Stimulated activated CD4-positive, alpha-beta T cell treated with anti-CD3 and anti-CD28 coated beads, Interleukin-15, amount 100 ng/mL, for 1 hour (primary cell): ENCODE data around the gene CADM2.
"Not testable (repeated sequence)": the region's sequence is repeated elsewhere in the genome, so short reads cannot be mapped to it uniquely, and the experiment has no call there.

Source experiments
- DNase-seq, 2 donors: peaks; one replicate each; pipeline ENCODE4 v3.0.0-alpha.2; 2020; ENCODE audit warnings: low read depth in 1 of 2, low spot score in 1 of 2

Gene CADM2

DNA sequence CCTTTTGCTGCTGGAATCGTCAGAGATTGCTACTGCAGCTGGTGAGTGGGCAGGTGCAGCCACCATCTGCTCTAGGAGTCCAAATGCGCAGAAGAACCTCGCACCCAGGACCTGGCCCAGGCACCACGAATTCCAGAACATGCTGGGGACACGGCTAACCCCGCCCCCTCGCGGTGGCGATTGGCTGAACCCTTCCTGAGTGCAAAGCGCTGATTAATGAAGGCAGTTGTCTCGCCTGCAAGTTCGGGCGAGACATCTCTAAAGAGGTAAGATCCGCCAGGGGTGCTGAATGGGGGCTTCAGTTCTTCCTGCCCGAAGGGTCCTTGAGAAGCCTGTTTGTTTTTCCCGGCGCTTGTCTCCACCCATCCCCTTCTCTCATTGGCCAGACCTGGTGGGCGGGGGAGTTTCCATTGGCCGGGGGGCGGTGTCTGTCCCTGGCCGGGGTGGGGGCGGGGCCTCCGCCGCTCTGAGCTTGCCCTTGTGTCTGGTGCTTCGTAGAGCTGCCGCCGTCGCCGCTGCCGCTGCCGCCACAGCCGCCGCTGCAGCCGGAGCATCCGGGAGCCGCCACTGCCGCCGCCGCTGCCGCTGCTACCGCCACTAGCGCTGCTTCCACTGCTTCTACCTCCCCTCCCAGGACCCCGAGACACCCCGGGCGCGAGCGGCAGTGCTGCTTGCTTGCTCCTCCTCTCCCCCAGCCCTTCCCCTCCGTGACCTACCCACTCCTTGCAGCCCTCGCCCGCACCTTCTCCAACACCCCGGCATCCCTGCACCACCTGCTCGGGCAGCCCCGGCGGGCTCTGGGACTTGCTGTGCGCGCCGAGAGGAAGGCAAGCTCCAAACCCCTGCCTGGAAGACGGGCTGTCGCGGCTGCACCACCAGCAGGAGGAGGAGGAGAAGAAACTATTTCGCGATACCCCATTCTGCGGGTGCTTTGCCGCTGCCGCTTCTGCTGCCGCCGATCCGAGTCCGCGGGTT lies at the start of gene CADM2:
Gene CADM2 (plus strand): TSS at position 495 of the 975 bp plus-strand sequence.
- peak; percentile 15 to 55 for DNase-seq

DNA sequence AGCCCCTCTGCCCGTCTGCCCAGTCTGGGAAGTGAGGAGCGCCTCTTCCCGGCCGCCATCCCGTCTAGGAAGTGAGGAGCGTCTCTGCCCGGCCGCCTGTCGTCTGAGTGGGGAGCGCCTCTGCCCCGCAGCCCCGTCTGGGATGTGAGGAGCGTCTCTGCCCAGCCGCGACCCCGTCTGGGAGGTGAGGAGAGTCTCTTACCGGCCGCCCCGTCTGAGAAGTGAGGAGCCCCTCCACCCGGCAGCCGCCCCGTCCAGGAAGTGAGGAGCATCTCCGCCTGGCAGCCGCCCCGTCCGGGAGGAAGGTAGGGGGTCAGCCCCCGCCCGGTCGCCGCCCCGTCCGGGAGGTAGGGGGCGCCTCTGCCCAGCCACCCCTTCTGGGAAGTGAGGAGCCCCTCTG lies 40.2 kb upstream of the CADM2 start:
- DNase-seq, result not testable (repeated sequence)

DNA sequence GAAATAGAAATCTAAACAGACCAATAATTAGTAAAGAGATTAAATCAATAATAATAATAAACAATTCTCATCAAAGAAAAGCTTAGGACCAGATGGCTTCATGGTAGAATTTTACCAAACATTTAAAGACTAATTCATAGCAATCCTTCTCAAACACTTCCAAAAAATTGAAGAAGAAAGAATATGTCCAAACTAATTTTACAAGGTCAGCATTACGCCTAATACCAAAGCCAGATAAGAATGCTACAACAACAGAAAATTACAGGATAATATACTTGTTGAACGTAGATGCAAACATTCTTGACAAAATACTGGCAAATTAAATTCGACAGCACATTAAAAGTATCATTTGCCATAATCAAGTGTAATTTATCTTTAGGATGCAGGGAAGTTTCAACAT lies 36.1 kb upstream of the CADM2 start:
- no peak for DNase-seq

DNA sequence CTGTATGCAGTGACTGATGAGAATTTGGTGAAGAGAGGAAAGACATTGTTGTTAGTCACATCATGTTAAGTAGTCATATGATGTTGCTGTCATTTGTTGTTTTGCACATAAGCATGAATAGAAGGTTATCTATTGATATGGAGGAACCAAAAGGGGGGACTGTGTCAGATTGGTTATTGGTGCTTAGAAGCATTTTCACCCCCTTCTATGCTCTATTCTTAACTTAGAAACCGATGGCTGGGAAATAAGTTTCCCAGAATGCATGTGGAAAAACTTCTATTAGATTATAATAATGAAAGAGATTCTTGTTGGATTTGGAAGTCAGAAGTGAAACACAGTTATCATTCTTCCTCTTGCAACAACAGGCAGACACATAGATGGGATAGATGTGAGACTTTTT lies 33.2 kb upstream of the CADM2 start:
- no peak for DNase-seq

DNA sequence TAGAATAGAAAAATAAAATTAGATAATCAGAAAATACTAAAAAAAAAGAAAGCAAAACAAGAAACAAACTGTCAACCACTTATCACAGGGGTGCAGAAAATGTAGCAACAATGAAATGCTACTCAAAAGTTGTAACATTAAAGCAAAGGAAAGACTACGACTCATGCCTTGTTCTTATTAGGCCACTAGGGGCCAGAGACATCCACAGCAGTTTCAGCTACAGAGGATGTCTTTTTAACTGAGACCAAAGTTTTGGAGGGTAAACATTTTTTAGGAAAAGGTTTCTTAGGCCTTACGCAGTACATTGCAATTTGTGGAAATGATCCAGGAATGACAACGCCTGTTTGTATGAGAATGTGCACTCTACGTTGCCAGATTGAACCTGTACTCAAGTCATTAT lies 15.4 kb upstream of the CADM2 start:
- DNase-seq, result no peak

DNA sequence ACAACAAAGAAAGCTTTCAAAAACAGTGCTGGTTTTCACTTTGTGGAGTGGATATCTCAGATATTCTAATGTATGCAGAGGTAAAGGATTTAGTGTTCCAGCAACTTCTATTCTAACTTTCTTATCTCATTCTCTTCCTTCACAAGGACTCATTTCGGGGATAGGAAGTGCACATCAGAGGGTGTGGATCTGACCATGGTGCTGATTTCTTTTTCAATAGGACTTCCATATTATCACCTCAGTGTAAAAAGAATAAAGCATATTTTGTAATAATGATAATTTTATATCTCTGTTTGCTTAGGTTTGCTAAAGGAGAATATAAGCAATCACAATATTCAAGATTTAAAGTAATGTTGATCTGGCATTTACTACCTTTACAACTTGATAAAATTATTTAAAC lies 12.5 kb upstream of the CADM2 start:
- DNase-seq, result no peak

DNA sequence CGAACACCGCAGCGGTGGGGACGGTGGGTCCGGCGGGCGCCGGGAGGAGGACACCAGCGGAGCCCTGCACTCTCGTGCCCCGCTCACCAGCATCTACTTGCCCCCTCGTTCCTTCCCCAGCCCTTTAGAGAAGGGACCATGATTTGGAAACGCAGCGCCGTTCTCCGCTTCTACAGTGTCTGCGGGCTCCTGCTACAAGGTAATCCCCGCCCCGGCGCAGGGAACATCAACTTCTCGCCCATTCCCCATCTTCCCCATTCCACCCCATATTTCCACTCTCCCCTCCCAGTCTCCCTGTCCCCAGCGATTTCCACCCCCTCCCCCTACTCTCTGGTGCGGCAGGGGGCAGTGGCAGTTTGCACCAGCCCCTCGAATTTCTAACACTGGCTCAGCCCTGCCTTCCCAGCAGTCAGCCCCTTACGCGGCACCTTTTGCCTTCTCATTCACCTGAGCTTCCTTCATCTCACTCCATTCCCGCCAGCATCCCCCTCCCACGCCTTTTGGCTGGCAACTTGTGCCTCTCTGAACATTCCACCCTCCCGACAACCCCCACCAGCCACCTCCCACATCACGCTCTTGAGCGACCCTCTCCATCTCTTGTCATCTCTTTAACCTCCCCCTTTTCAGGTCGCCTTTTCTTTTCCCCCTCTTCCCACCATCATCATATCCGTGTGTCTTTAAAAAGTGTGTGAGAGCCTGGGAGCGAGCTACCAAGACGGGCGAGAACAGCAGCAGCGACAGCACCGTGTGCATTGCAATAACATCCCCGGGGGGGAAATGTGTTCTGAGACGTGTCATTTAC lies 882 bp downstream of the CADM2 start:
- no peak for DNase-seq

DNA sequence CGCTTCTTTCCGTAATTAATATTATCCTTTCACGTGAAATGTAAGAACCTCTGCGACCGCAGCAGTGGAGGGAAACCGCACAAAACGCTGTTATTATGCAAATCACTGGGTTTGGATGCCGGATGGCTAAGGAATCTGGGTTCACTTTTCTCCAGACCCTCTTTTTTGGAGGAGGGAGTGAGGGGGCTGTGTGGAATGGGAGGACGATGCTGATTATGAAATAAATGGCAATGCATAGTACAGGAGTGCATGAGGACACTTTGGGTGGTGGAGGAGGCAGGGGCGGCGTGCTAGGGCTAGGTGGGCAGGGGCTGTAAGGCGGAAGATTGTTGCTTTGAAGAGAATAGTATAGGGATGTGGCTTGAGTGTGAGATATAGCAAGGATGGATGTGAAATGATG lies 1.8 kb downstream of the CADM2 start:
- no peak for DNase-seq

DNA sequence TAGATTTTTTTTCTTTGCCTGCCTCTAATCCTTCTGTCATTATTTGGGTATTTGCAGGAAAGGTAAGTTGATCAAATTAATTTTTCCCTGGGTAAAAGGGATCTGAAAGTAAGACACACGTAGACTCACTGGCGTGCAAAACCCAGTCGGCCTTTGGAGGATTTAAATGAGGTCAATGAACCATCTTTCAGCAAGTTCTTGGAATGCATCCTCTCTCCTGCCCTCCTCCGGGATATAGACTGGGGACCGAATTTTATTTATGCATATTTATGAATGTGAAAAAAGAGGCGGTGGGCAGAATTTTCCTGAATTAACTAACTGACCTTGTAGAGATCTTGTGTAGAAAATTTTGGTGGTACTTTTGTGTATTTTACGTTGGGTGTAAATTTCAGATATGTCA lies 2.2 kb downstream of the CADM2 start:
- no peak for DNase-seq

DNA sequence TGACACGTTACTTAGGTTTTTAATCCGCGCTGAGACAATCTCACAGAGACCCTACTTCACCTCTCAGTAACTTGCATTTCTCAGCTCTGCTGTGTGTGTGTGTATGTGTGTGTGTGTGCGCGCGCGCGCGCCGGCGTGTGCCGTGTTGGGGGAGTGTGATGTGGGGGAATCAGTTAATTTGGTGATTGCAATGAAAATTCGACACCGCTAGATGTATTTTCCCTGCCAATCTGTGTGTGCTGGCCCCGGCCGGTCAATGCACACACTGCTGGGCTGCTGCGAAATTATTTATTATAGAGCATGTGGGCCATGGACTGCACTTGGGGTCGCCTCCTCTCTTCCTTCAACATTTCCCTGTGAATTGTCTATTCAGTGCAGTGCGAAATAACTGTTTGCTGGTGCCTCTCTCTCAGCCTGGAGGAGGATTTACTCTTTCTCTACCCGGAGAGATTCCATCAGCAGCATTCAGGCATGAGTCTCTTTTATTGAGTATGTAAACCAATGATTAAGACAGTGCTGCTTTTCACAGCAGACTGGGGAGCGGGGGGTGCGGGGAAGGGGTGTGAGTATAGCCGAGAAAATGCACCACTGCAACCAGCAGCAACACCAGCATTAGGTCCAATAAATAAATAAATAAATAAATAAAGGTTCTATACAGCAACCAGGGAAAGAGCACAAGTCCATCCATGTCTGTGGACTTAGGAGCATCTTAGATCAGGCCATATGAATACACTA lies 2.9 kb downstream of the CADM2 start:
- DNase-seq, result no peak

DNA sequence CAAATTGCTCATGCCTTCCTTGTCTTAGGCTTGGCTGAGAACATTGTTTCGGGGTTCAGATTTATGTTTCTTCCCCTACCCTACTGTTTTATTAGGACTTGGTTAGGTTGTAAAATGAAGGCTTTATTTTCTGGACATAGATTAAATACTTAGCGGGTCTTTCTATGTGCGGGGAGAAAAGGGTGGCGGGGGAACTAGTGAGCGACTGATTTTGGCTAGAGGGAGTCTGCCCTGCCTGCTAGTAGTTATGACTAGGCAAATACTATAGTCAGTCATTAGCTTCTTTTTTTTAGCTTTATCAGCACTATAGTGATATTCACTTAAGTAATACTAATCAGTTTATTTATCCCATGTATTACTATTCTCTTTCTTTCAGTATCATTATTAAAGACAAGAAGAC lies 3.6 kb downstream of the CADM2 start:
- no peak for DNase-seq

DNA sequence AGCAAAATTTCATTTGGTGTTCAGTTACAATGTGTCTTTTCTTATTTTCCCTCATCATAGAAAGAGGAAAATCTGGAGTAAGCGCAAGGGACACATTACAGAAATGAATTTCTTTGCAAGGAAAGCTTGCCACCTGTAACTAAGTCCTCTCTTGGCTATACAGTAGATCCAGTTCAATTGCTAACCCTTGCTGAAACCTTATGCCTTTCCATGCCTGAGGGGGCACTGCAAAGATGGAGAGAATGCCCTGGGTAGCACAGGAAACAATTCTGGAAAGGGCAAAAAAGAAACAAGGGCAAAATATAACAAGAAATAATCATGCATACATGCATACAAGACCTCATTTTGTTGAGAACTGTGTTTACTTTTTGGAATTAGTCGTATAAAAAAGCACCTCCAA lies 4.3 kb downstream of the CADM2 start:
- DNase-seq, result no peak

DNA sequence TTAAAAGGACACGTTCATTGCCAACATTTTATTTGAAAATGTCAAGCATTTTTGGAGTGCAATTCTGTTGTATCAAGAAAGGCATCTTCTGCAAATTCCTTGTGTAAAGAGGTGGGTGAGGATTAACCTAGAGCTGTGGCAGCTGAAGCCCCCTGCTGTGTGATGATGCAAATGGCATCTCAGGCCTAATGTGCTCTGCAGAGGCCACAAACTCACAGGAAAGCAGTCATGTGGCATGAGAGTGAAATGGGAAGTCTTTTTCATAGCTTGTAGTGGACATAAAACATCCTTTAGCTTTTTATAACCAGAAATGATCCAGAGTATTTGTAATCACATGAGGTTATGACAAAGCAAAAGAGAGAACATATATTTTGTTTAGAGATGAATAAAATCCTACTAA lies 6.4 kb downstream of the CADM2 start:
- no peak for DNase-seq

DNA sequence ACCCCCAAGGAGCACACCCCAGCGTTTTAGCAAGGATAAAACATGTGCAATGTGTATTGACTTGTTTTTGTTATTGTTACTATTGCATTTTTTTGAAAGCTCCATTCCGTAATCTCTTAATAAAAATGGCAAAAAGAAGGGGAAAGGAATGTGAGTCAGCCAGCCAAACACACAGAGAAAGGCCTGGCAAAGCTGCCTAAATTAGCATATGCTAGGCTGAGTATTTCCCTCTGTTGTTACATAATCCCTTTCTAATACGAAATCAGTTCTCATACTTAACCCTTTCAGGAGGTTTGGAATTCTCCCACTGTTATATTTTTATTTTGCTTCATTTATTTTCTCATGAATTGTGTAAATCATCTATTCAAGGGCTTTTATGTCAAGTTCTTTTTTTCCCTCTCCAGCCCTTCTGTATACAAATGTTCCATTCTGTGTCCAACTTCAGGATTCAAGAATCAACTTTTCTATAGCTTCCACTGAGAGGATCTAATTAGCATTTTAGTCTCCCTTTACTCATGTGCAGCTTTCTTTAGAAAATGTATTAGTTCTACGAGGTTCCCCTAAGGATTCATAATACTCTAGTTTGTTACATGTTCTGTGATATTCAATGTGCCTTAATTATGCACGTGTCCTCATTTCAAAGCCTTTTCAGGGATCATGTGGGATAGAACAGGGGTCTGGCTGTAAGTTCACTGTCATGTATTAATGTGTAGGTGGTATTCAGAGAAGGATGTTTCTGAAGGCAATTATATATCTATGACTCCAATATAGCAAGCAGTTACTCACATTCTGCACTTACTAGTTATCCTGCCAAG lies 9.2 kb downstream of the CADM2 start:
- DNase-seq, result no peak

DNA sequence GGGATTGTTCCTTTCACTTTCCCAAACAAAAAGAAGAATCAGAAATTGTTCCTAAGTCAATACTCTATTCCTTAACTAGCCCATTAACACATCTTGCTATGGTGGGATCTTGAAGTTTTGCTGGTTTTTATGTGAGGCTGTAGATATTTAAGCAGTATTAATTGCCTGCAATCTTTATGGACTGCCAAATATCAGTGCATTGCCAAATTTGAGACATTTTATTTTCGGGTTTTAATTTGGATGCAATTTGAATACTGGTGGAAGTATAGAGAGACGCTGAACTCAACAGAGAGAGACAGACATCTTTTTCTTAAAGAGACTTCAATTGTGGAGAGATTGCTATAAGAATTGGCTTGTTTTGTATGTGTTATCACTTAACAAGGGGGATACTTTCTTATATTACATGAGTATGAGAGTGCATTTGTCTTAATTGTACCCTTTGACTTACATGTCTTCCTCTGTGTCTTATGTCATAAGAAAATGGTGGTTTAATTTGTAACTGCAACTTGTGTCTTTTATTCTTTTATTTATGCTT lies 10.0 kb downstream of the CADM2 start:
- no peak for DNase-seq

DNA sequence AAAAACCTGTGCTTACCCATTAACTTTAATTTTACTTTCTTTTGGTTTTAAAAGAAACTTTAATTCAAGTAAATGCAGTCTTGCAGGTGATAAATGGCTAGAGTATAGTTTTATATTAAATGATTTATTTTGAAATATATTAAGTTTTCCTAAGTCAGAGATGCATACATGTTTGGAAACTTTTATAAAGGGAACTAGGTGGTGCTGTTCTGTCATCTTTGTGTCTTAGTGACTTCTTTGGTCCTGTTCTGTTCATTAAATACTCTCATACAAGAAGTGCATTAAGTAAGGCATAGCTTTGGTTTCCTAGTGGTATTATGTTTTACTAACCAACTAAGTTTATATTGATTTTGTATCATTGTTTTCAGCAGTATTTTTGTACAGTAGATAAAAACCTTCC lies 15.6 kb downstream of the CADM2 start:
- no peak for DNase-seq

DNA sequence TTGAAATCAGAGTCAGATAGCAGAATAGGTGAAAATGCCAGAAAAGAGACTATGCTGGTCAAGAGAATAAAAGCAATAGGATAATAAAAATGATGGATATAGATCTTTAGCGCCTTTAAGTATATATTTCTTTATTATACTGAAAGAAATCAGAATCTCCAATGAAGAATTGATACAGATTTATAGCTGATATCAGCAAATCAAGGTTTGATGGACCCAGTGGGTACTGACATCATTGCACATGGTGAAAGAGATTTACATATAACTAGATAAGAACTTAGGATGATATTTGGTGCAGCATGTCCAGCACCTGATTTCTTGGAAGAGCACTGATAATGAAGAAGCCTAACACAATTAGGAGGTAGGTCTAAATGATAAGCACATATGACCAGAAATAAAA lies 18.2 kb downstream of the CADM2 start:
- DNase-seq, result no peak

DNA sequence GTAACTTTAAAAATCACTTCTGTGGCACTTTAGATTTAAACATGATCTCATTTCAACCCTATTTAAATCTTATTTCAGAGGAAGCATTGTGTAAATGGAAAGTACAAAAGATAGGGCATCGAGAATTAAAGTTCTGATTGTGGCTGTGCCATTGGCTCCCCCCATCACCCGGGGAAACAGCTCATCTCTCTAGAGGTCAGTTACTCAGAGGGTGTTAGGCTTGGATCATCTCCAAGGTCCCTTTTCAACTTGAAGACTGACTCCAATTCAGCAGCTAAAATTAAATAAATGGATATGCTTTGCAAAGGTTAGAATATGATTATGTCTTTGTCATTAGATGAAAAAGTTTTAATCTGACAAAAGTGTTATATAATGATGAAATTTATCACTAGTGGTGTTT lies 20.1 kb downstream of the CADM2 start:
- no peak for DNase-seq

DNA sequence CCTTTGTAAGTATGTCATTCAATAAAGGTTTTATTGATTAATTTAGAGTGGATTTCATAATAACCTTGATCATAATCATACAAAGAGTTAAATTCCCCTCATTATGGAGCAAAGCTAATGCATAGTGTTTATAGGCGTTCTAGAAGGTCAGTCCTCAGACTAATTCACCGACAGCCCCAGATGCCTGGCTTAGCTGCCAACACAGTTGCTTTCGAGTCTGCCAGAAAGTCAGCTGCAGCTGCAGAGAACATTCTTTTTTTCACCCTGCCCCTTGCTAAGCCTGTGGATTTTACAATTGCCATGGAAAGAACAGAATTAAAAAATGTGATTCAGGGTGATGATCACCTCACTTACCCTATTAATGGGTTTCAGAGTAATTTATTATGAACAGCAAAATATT lies 21.2 kb downstream of the CADM2 start:
- no peak for DNase-seq

DNA sequence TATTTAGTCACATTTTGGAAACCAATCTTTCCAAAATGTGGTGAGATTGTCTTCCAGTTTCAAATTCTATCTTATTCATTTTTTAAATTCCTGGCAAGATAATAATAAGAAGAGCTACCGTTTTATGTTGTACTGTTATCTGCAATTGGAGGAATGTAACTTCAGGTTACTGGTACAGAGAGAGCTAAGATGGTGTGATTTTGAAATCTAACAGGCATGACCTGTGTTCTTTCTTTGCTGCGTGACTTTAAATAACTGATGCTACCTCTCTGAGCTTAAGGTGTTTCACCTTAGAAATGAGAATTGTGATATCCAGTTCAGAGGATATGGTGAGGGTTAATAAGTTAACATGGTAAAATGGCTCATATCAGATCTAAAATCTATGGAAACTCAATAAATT lies 21.7 kb downstream of the CADM2 start:
- DNase-seq, result no peak
